Adrenal gland (tissue), 5 donors: ENCODE results near the gene MORN4.

ENCODE experiments used
- CTCF ChIP-seq, 6 experiments: fragments of 450-650 bp in 4 of 6; fragments of 200-600 bp in 2 of 6; sonication (generic) in 1 of 6; IDR thresholded peaks; 1 replicate in 5 of 6; 2 replicates in 1 of 6; pipeline versions ENCODE4 v1.5.1 to v1.8.0; 2016 to 2021; ENCODE audit warnings: antibody characterized with exemption in 6 of 6, mild to moderate bottlenecking in 2 of 6, moderate library complexity in 1 of 6
- POLR2A ChIP-seq, 2 donors: fragments of 450-650 bp; IDR thresholded peaks; one replicate each; pipeline ENCODE4 v1.6.1; 2017; ENCODE audit warnings: antibody characterized with exemption in 2 of 2, mild to moderate bottlenecking in 2 of 2, moderate library complexity in 1 of 2
- donor health status: DM: no; HTN: no; CAD: no.

DNA sequence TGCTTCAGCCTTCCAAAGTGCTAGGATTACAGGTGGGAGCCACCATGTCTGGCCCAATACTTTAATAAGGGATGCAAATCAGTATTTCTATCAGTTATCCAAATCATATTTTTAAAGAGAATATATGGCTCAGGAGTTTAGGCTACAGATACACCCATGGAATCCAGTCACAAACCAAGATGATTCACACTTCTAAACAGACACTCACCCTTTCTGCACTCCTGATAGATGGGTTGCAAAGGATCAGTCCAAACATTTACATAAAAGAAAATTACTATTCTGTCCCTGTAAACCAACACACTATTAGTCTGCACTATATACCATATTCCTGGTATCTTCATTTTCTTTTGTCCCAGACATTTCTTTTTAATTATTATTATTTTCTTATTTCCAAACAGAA is 2.2 kb downstream of the MORN4 start:
- TF ChIP-seq CTCF (IDR thresholded peaks at IDR 0.05): no peak
- TF ChIP-seq POLR2A (IDR thresholded peaks at IDR 0.05): no peak
